Small intestine (tissue), 7 donors: ENCODE data around the gene NOC2L. TPM values are rescaled to one million over a fixed set of nuclear protein-coding genes. Genes with fewer than 3 reads are reported as not detected.

Experiments used
- DNase-seq, 2 donors: peaks; one replicate each; pipeline versions ENCODE4 v3.0.0 to v3.0.0-alpha.2; 2013
- FAIRE-seq: peaks from 2 replicates; lab custom pipeline; 2012; peaks lifted over from hg19 to GRCh38; lab: Jason Lieb, UNC
- H3K27ac ChIP-seq, 3 donors: one replicate each; pipeline ENCODE4 v1.5.1; 2013; ENCODE audit warnings: low read length in 2 of 3, mild to moderate bottlenecking in 2 of 3, control low read depth in 1 of 3, inconsistent platforms in 1 of 3, low read depth in 1 of 3, moderate library complexity in 1 of 3
- H3K27me3 ChIP-seq, 3 donors: one replicate each; pipeline ENCODE4 v1.6.1; 2013; ENCODE audit warnings: low read length in 3 of 3, inconsistent platforms in 1 of 3; ENCODE audit not compliant: control insufficient read depth in 3 of 3, insufficient read depth in 3 of 3
- H3K36me3 ChIP-seq, 3 donors: one replicate each; pipeline ENCODE4 v1.6.1; 2013; ENCODE audit warnings: low read length in 3 of 3, inconsistent platforms in 1 of 3, low read depth in 1 of 3, mild to moderate bottlenecking in 1 of 3, moderate library complexity in 1 of 3; ENCODE audit not compliant: control insufficient read depth in 3 of 3, insufficient read depth in 2 of 3
- H3K4me1 ChIP-seq, 3 donors: one replicate each; pipeline ENCODE4 v1.6.1; 2013; ENCODE audit warnings: low read length in 2 of 3, inconsistent platforms in 1 of 3, low read depth in 1 of 3, mild to moderate bottlenecking in 1 of 3, moderate library complexity in 1 of 3; ENCODE audit not compliant: control insufficient read depth in 3 of 3, insufficient read depth in 2 of 3
- H3K4me3 ChIP-seq, 3 donors: one replicate each; pipeline ENCODE4 v1.5.1; 2013; ENCODE audit warnings: low read length in 3 of 3, control low read depth in 1 of 3, inconsistent platforms in 1 of 3, low read depth in 1 of 3, mild to moderate bottlenecking in 1 of 3, moderate library complexity in 1 of 3
- H3K9me3 ChIP-seq, 2 donors: one replicate each; pipeline ENCODE4 v1.6.1; 2013; ENCODE audit warnings: low read depth in 1 of 2, low read length in 1 of 2; ENCODE audit not compliant: control insufficient read depth in 2 of 2, insufficient read depth in 1 of 2
- WGBS, 3 donors: extraction: QIAGEN DNeasy Blood & Tissue Kit; methylation state at CpG; one replicate each; pipeline ENCODE4 v1.1.7; 2013; 5-methylcytosine and 5-hydroxymethylcytosine counted together
- polyA plus RNA-seq, 4 donors: library from polyadenylated mRNA; stranded (reverse) in 3 of 4; unstranded in 1 of 4; fragments of 200-250 nt in 3 of 4; fragments of 120-200 nt in 1 of 4; gene quantifications; one replicate each; pipeline versions ENCODE4 v1.2.1 to v1.2.3, GENCODE V29; 2013
- donor health status: healthy with polysubstance abuse.
- donor health status: control.
- donor health status: control.
- donor health status: Bipolar disorder and iron deficiency.
- donor health status: healthy.

Gene NOC2L
- polyA plus RNA-seq, 4 donors = 34.0 to 69.3 (median 45.4) TPM

- FAIRE-seq (no peak), DNase-seq (no peak)
- Histone ChIP-seq H3K9me3 (peaks cover 0 to 4% of the 10 kb centered on the region in 2 donors), H3K4me1 (peaks cover 0 to 33% (median 2%) of the 10 kb centered on the region in 3 donors), H3K36me3 (peaks cover 0 to 6% (median 0%) of the 10 kb centered on the region in 3 donors), H3K4me3 (peak overlapping the region in 1 of 3 donors; percentile 52), H3K27me3 (peaks cover 15 to 82% (median 21%) of the 10 kb centered on the region in 3 donors), H3K27ac (no peak overlapping the region)
- 0 to 1% (median 0%) methylated on average over 27 to 98 of the region's 98 CpGs for WGBS, 3 donors
Observed at GRCh38 chr1:923991-924655, 34.9 kb downstream of the NOC2L start.

- FAIRE-seq (no peak), DNase-seq (peak; percentile 53 to 93)
- Histone ChIP-seq H3K27me3 (peaks cover 15 to 80% (median 26%) of the 10 kb centered on the region in 3 donors), H3K4me1 (peaks cover 0 to 33% (median 2%) of the 10 kb centered on the region in 3 donors), H3K36me3 (peaks cover 0 to 6% (median 0%) of the 10 kb centered on the region in 3 donors), H3K27ac (no peak within 1 kb of the TSS), H3K9me3 (peaks cover 0 to 4% of the 10 kb centered on the region in 2 donors), H3K4me3 (peak within 1 kb of the TSS in 2 of 3 donors; percentile 41 to 52)
- 2 to 4% (median 4%) methylated on average over 35 to 72 of the region's 72 CpGs for WGBS, 3 donors
Observed at GRCh38 chr1:923131-923990, 35.7 kb downstream of the NOC2L start, which contains the start of gene SAMD11. Gene SAMD11 (plus strand): TSS chr1:923923. CDS start chr1:924432, 509 bp downstream.

GRCh38 chr1:921011-921837, 37.8 kb downstream of the NOC2L start:
- no peak overlapping the region for H3K4me3 ChIP-seq
- DNase-seq (peak; percentile 55 to 90), FAIRE-seq (no peak)
- peaks cover 0 to 3% (median 0%) of the 10 kb centered on the region in 3 donors for H3K36me3 ChIP-seq
- H3K9me3 ChIP-seq = peaks cover 0 to 4% of the 10 kb centered on the region in 2 donors
- peaks cover 0 to 48% (median 2%) of the 10 kb centered on the region in 3 donors for H3K4me1 ChIP-seq
- H3K27ac ChIP-seq = no peak overlapping the region
- peaks cover 15 to 81% (median 18%) of the 10 kb centered on the region in 3 donors for H3K27me3 ChIP-seq
- 14 to 25% (median 21%) methylated on average over 34 to 38 of the region's 38 CpGs for WGBS, 3 donors

GRCh38 chr1:920521-920920, 38.5 kb downstream of the NOC2L start:
- Histone ChIP-seq H3K27ac (no peak overlapping the region), H3K27me3 (peaks cover 12 to 79% (median 15%) of the 10 kb centered on the region in 3 donors), H3K4me3 (no peak overlapping the region), H3K9me3 (no peaks in the 10 kb centered on the region), H3K36me3 (peaks cover 0 to 3% (median 0%) of the 10 kb centered on the region in 3 donors), H3K4me1 (peaks cover 0 to 47% (median 2%) of the 10 kb centered on the region in 3 donors)
- DNase-seq (no peak), FAIRE-seq (no peak)
- WGBS, 3 donors = 4 to 12% (median 9%) methylated on average over 9 to 13 of the region's 13 CpGs

- FAIRE-seq (no peak), DNase-seq (no peak)
Observed at GRCh38 chr1:920010-920409, 39.0 kb downstream of the NOC2L start.

GRCh38 chr1:919271-919872, 39.7 kb downstream of the NOC2L start:
- Histone ChIP-seq H3K4me1 (peaks cover 0 to 47% (median 2%) of the 10 kb centered on the region in 3 donors), H3K4me3 (no peak overlapping the region), H3K27ac (no peak overlapping the region), H3K36me3 (peaks cover 0 to 3% (median 0%) of the 10 kb centered on the region in 3 donors), H3K9me3 (no peaks in the 10 kb centered on the region), H3K27me3 (peaks cover 9 to 71% (median 16%) of the 10 kb centered on the region in 3 donors)
- DNase-seq (no peak), FAIRE-seq (no peak)
- WGBS, 3 donors = 55 to 76% (median 56%) methylated on average over 29 of the region's 29 CpGs

More at GRCh38 chr1:920010-920409, 39.0 kb downstream of the NOC2L start:
- Histone ChIP-seq H3K36me3 (peaks cover 0 to 3% (median 0%) of the 10 kb centered on the region in 3 donors), H3K27me3 (peaks cover 14 to 76% (median 15%) of the 10 kb centered on the region in 3 donors), H3K4me1 (peaks cover 0 to 47% (median 2%) of the 10 kb centered on the region in 3 donors), H3K27ac (no peak overlapping the region), H3K4me3 (no peak overlapping the region), H3K9me3 (no peaks in the 10 kb centered on the region)
- WGBS, 3 donors = 9 to 55% (median 40%) methylated on average over 23 of the region's 23 CpGs

GRCh38 chr1:918843-919242, 40.2 kb downstream of the NOC2L start:
- no peak for DNase-seq
- no peak for FAIRE-seq
- H3K27me3 ChIP-seq = peaks cover 6 to 76% (median 16%) of the 10 kb centered on the region in 3 donors
- H3K9me3 ChIP-seq = no peaks in the 10 kb centered on the region
- H3K36me3 ChIP-seq = peaks cover 0 to 3% (median 0%) of the 10 kb centered on the region in 3 donors
- no peak overlapping the region for H3K27ac ChIP-seq
- peaks cover 0 to 47% (median 2%) of the 10 kb centered on the region in 3 donors for H3K4me1 ChIP-seq
- H3K4me3 ChIP-seq = no peak overlapping the region
- WGBS, 3 donors = 45 to 70% (median 46%) methylated on average over 6 of the region's 6 CpGs
